ENCODE results near the gene ZBTB39. TPM values are rescaled to one million over a fixed set of nuclear protein-coding genes. Genes with fewer than 3 reads are reported as not detected.
"Not testable (repeated sequence)": the region's sequence is repeated elsewhere in the genome, so short reads cannot be mapped to it uniquely, and the experiment has no call there.

ZBTB39 gene, protein sequence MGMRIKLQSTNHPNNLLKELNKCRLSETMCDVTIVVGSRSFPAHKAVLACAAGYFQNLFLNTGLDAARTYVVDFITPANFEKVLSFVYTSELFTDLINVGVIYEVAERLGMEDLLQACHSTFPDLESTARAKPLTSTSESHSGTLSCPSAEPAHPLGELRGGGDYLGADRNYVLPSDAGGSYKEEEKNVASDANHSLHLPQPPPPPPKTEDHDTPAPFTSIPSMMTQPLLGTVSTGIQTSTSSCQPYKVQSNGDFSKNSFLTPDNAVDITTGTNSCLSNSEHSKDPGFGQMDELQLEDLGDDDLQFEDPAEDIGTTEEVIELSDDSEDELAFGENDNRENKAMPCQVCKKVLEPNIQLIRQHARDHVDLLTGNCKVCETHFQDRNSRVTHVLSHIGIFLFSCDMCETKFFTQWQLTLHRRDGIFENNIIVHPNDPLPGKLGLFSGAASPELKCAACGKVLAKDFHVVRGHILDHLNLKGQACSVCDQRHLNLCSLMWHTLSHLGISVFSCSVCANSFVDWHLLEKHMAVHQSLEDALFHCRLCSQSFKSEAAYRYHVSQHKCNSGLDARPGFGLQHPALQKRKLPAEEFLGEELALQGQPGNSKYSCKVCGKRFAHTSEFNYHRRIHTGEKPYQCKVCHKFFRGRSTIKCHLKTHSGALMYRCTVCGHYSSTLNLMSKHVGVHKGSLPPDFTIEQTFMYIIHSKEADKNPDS
- polyA plus RNA-seq (2013): 7.7 TPM

DNA sequence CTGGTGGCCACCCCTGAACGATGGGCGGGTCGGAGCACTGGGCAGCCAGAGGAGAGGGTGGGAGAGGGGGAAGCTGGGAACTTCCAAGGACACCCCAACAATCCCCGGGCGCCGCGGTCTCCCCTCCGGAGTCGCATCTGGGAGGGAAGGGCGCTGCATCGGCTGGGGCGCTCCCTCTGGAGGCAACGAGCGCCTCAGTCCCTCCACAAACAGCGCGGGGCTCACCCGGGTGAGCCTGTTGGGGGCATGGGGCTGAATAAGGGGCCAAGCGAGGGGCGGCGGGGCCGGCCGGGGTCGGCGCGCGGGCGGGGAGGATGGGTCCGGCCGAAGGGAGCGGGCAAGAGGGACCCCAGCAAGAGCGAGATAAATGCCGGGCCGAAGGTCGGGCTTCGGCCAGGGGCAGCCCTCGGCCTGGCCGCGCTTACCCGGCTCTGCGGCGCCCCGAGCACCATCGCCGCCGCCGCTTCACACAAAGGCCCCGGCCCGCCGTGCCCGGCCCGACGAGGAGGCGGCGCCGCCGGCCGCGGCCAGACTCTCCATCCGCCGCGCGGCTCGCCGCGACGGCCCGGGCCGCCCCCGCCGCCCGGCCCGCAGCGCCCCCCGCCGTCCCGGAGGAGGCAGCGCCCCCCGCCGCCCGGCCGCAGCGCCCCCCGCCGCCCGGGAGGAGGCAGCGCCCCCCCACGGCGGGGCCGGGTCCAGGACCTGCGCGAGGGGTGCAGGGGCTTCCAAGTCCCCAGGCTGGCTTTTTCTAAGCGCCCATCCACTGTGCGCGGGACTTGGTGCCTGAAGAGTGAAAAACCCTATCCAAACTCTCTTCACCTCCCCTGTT lies at the start of gene ZBTB39:
TSS of gene ZBTB39 (minus strand) at position 567 of the 829 bp plus-strand sequence. CDS start 1,629 bp downstream, outside the sequence.
- Histone ChIP-seq H3K27me3 (replicated peaks in 2 of 5; ENCODE audit: control insufficient read depth in 4 of 5, insufficient read depth in 5 of 5, low read length in 4 of 5) (no peaks in the 10 kb centered on the region), H3K27ac (ENCODE audit: insufficient read depth in 1 of 2, low read depth in 1 of 2, low read length in 2 of 2, poor library complexity in 1 of 2, severe bottlenecking in 2 of 2) (peak within 1 kb of the TSS; percentile 55 to 77), H3K4me1 (ENCODE audit: control extremely low read depth in 1 of 4, control insufficient read depth in 4 of 4, insufficient read depth in 4 of 4, low read length in 3 of 4) (peaks cover 9 to 30% (median 23%) of the 10 kb centered on the region in 4 experiments), H3K36me3 (ENCODE audit: control insufficient read depth in 4 of 4, insufficient read depth in 4 of 4, low read length in 3 of 4) (peaks cover 16 to 35% (median 31%) of the 10 kb centered on the region in 4 experiments), H3K4me3 (ENCODE audit: control insufficient read depth in 1 of 7, extremely low read depth in 1 of 7, insufficient read depth in 4 of 7, low read depth in 2 of 7, low read length in 6 of 7) (peak within 1 kb of the TSS; percentile 70 to 89 (median 81)), H3K9me3 (ENCODE audit: control extremely low read depth in 1 of 5, control insufficient read depth in 4 of 5, insufficient read depth in 2 of 5, low read depth in 1 of 5, low read length in 4 of 5) (no peaks in the 10 kb centered on the region)
- ChIA-PET CTCF (interaction anchor here (1.0 to 10.6 kb wide), 17 partner anchors 9 to 250 kb away, joined by 3 to 121 read pairs (median 9); partner anchors contain the start of genes HSD17B6, PRIM1 and TAC3), POLR2A (no interaction called here)
- under 1% methylated on average over 39 of the region's 94 CpGs for WGBS (ENCODE audit: insufficient coverage)
- peak; percentile 64 to 79 (median 73) for DNase-seq

GRCh38 chr12:57055824-57056223 lies 49.5 kb upstream of the ZBTB39 start:
- Histone ChIP-seq H3K36me3 (ENCODE audit: control insufficient read depth in 4 of 4, insufficient read depth in 4 of 4, low read length in 3 of 4) (peaks cover 15 to 45% (median 30%) of the 10 kb centered on the region in 4 experiments), H3K4me1 (ENCODE audit: control extremely low read depth in 1 of 4, control insufficient read depth in 4 of 4, insufficient read depth in 4 of 4, low read length in 3 of 4) (no peaks in the 10 kb centered on the region), H3K9me3 (ENCODE audit: control extremely low read depth in 1 of 5, control insufficient read depth in 4 of 5, insufficient read depth in 2 of 5, low read depth in 1 of 5, low read length in 4 of 5) (no peaks in the 10 kb centered on the region), H3K27me3 (replicated peaks in 2 of 5; ENCODE audit: control insufficient read depth in 4 of 5, insufficient read depth in 5 of 5, low read length in 4 of 5) (no peaks in the 10 kb centered on the region), H3K4me3 (ENCODE audit: control insufficient read depth in 1 of 7, extremely low read depth in 1 of 7, insufficient read depth in 4 of 7, low read depth in 2 of 7, low read length in 6 of 7) (no peak overlapping the region), H3K27ac (ENCODE audit: insufficient read depth in 1 of 2, low read depth in 1 of 2, low read length in 2 of 2, poor library complexity in 1 of 2, severe bottlenecking in 2 of 2) (no peak overlapping the region)
- WGBS (ENCODE audit: insufficient coverage): 89% methylated on average over 3 of the region's 3 CpGs
- CTCF ChIA-PET: interaction anchor here (1.5 to 8.1 kb wide), 2 partner anchors 17 to 50 kb away, joined by 3 to 56 read pairs; no protein-coding TSS in a partner anchor
- POLR2A ChIA-PET: no interaction called here
- no peak for DNase-seq

- H3K4me1 ChIP-seq (ENCODE audit: control extremely low read depth in 1 of 4, control insufficient read depth in 4 of 4, insufficient read depth in 4 of 4, low read length in 3 of 4): not testable (repeated sequence)
These were observed 47.6 kb upstream of the ZBTB39 start for GRCh38 chr12:57053901-57054300.

DNA sequence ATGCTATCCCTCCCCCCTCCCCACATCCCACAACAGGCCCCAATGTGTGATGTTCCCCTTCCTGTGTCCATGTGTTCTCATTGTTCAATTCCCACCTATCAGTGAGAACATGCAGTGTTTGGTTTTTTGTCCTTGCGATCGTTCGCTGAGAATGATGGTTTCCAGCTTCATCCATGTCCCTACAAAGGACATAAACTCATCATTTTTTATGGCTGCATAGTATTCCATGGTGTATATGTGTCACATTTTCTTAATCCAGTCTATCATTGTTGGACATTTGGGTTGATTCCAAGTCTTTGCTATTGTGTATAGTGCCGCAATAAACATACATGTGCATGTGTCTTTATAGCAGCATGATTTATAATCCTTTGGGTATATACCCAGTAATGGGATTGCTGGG lies 46.8 kb upstream of the ZBTB39 start:
- H3K27ac ChIP-seq (ENCODE audit: insufficient read depth in 1 of 2, low read depth in 1 of 2, low read length in 2 of 2, poor library complexity in 1 of 2, severe bottlenecking in 2 of 2); POLR2A ChIA-PET; H3K27me3 ChIP-seq (replicated peaks in 2 of 5; ENCODE audit: control insufficient read depth in 4 of 5, insufficient read depth in 5 of 5, low read length in 4 of 5); H3K9me3 ChIP-seq (ENCODE audit: control extremely low read depth in 1 of 5, control insufficient read depth in 4 of 5, insufficient read depth in 2 of 5, low read depth in 1 of 5, low read length in 4 of 5); H3K4me1 ChIP-seq (ENCODE audit: control extremely low read depth in 1 of 4, control insufficient read depth in 4 of 4, insufficient read depth in 4 of 4, low read length in 3 of 4); DNase-seq; H3K4me3 ChIP-seq (ENCODE audit: control insufficient read depth in 1 of 7, extremely low read depth in 1 of 7, insufficient read depth in 4 of 7, low read depth in 2 of 7, low read length in 6 of 7): not testable (repeated sequence)
- peaks cover 0 to 19% (median 13%) of the 10 kb centered on the region in 4 experiments for H3K36me3 ChIP-seq (ENCODE audit: control insufficient read depth in 4 of 4, insufficient read depth in 4 of 4, low read length in 3 of 4)
- WGBS (ENCODE audit: insufficient coverage): no CpG with 5 or more reads among the region's 4 CpGs
- CTCF ChIA-PET: interaction anchor here (1.2 kb wide), 2 partner anchors 12 to 22 kb away, joined by 4 to 5 read pairs; no protein-coding TSS in a partner anchor

More at GRCh38 chr12:57053901-57054300, 47.6 kb upstream of the ZBTB39 start:
- peaks cover 5 to 26% (median 19%) of the 10 kb centered on the region in 4 experiments for H3K36me3 ChIP-seq (ENCODE audit: control insufficient read depth in 4 of 4, insufficient read depth in 4 of 4, low read length in 3 of 4)
- WGBS (ENCODE audit: insufficient coverage): 100% methylated on average over 2 of the region's 4 CpGs
- CTCF ChIA-PET; DNase-seq; H3K27me3 ChIP-seq (replicated peaks in 2 of 5; ENCODE audit: control insufficient read depth in 4 of 5, insufficient read depth in 5 of 5, low read length in 4 of 5); H3K9me3 ChIP-seq (ENCODE audit: control extremely low read depth in 1 of 5, control insufficient read depth in 4 of 5, insufficient read depth in 2 of 5, low read depth in 1 of 5, low read length in 4 of 5); H3K4me3 ChIP-seq (ENCODE audit: control insufficient read depth in 1 of 7, extremely low read depth in 1 of 7, insufficient read depth in 4 of 7, low read depth in 2 of 7, low read length in 6 of 7); POLR2A ChIA-PET; H3K27ac ChIP-seq (ENCODE audit: insufficient read depth in 1 of 2, low read depth in 1 of 2, low read length in 2 of 2, poor library complexity in 1 of 2, severe bottlenecking in 2 of 2): not testable (repeated sequence)

DNA sequence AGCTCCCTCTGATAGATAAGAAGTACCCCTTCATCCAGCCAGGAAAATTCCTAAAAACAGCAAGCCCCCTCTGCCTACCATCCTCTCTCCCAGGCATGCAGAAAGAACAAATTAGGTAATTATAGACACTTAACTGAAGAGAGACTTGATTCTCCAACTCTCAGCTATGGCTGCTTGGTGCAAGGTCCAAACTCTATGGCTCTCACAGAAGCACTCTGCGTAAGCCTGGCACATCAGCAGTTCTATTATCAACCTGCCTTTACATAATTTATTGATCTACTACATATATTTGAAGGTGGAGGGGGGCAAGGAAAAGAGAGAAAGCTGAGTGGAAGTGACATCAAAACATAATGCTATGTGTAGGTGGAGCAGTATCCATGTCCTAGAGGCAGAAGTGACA lies 44.7 kb upstream of the ZBTB39 start:
- WGBS (ENCODE audit: insufficient coverage): no CpG with 5 or more reads among the region's 1 CpG
- ChIA-PET POLR2A (interaction anchor here (0.7 kb wide), 1 partner anchor 291 kb away, joined by 3 read pairs; no protein-coding TSS in a partner anchor), CTCF (interaction anchor here (0.9 to 2.4 kb wide), 7 partner anchors 10 to 132 kb away, joined by 3 to 10 read pairs (median 6); no protein-coding TSS in a partner anchor)

GRCh38 chr12:57049890-57050289 lies 43.5 kb upstream of the ZBTB39 start, which contains the start of gene MYO1A:
TSS of gene MYO1A (minus strand) at chr12:57050129. CDS start at chr12:57048323, 1,806 bp downstream.
- 88% methylated on average over 1 of the region's 2 CpGs for WGBS (ENCODE audit: insufficient coverage)
- Histone ChIP-seq H3K36me3 (ENCODE audit: control insufficient read depth in 4 of 4, insufficient read depth in 4 of 4, low read length in 3 of 4) (no peaks in the 10 kb centered on the region), H3K27me3 (replicated peaks in 2 of 5; ENCODE audit: control insufficient read depth in 4 of 5, insufficient read depth in 5 of 5, low read length in 4 of 5) (no peaks in the 10 kb centered on the region), H3K4me1 (ENCODE audit: control extremely low read depth in 1 of 4, control insufficient read depth in 4 of 4, insufficient read depth in 4 of 4, low read length in 3 of 4) (peaks cover 0 to 28% (median 7%) of the 10 kb centered on the region in 4 experiments), H3K27ac (ENCODE audit: insufficient read depth in 1 of 2, low read depth in 1 of 2, low read length in 2 of 2, poor library complexity in 1 of 2, severe bottlenecking in 2 of 2) (no peak within 1 kb of the TSS), H3K9me3 (ENCODE audit: control extremely low read depth in 1 of 5, control insufficient read depth in 4 of 5, insufficient read depth in 2 of 5, low read depth in 1 of 5, low read length in 4 of 5) (no peaks in the 10 kb centered on the region), H3K4me3 (ENCODE audit: control insufficient read depth in 1 of 7, extremely low read depth in 1 of 7, insufficient read depth in 4 of 7, low read depth in 2 of 7, low read length in 6 of 7) (no peak within 1 kb of the TSS)
- POLR2A ChIA-PET: no interaction called here
- no peak for DNase-seq
- CTCF ChIA-PET: interaction anchor here (0.7 to 4.4 kb wide), 9 partner anchors 9 to 133 kb away, joined by 3 to 25 read pairs (median 3); partner anchors contain the start of gene TAC3

More for the DNA sequence above, 44.7 kb upstream of the ZBTB39 start:
- H3K9me3 ChIP-seq (ENCODE audit: control extremely low read depth in 1 of 5, control insufficient read depth in 4 of 5, insufficient read depth in 2 of 5, low read depth in 1 of 5, low read length in 4 of 5): no peaks in the 10 kb centered on the region
- H3K27ac ChIP-seq (ENCODE audit: insufficient read depth in 1 of 2, low read depth in 1 of 2, low read length in 2 of 2, poor library complexity in 1 of 2, severe bottlenecking in 2 of 2): no peak overlapping the region
- H3K4me1 ChIP-seq (ENCODE audit: control extremely low read depth in 1 of 4, control insufficient read depth in 4 of 4, insufficient read depth in 4 of 4, low read length in 3 of 4): peaks cover 0 to 28% (median 7%) of the 10 kb centered on the region in 4 experiments
- no peak overlapping the region for H3K4me3 ChIP-seq (ENCODE audit: control insufficient read depth in 1 of 7, extremely low read depth in 1 of 7, insufficient read depth in 4 of 7, low read depth in 2 of 7, low read length in 6 of 7)
- peaks cover 0 to 3% (median 2%) of the 10 kb centered on the region in 4 experiments for H3K36me3 ChIP-seq (ENCODE audit: control insufficient read depth in 4 of 4, insufficient read depth in 4 of 4, low read length in 3 of 4)
- DNase-seq: no peak
- H3K27me3 ChIP-seq (replicated peaks in 2 of 5; ENCODE audit: control insufficient read depth in 4 of 5, insufficient read depth in 5 of 5, low read length in 4 of 5): no peaks in the 10 kb centered on the region

All from common myeloid progenitor, CD34-positive (primary cell).